HG03103 (cell line): ENCODE measurements around the gene CCR1.
"Not testable (repeated sequence)": the region's sequence is repeated elsewhere in the genome, so short reads cannot be mapped to it uniquely, and the experiment has no call there.

Experiments used
- ATAC-seq: cut with Tn5 transposase; IDR thresholded peaks from one replicate; pipeline ENCODE4 v1.9.1; 2021; ENCODE audit warnings: low read depth; ENCODE audit not compliant: unreplicated experiment

Gene CCR1

GRCh38 chr3:46213201-46213600 lies 5.1 kb upstream of the CCR1 start:
- ATAC-seq = no peak

- ATAC-seq = no peak
These were observed 4.0 kb upstream of the CCR1 start for GRCh38 chr3:46212101-46212500.

GRCh38 chr3:46209746-46210470 lies 1.8 kb upstream of the CCR1 start:
- ATAC-seq = no peak

- ATAC-seq = no peak
These were observed 940 bp upstream of the CCR1 start for GRCh38 chr3:46209053-46209452.

GRCh38 chr3:46207514-46207913 lies 599 bp downstream of the CCR1 start:
- not testable (repeated sequence) for ATAC-seq

- ATAC-seq = no peak
These were observed 1.7 kb downstream of the CCR1 start for GRCh38 chr3:46206282-46207015.

GRCh38 chr3:46205286-46205960 lies 2.7 kb downstream of the CCR1 start:
- ATAC-seq = no peak

GRCh38 chr3:46203681-46204080 lies 4.4 kb downstream of the CCR1 start:
- ATAC-seq = no peak

GRCh38 chr3:46202535-46202934 lies 5.6 kb downstream of the CCR1 start:
- no peak for ATAC-seq

GRCh38 chr3:46200790-46201189 lies 7.3 kb downstream of the CCR1 start:
- no peak for ATAC-seq

GRCh38 chr3:46200211-46200610 lies 7.9 kb downstream of the CCR1 start:
- ATAC-seq = no peak

GRCh38 chr3:46196261-46196957 lies 11.7 kb downstream of the CCR1 start:
- no peak for ATAC-seq

- no peak for ATAC-seq
These were observed 13.1 kb downstream of the CCR1 start for GRCh38 chr3:46194868-46195553.

GRCh38 chr3:46193436-46193835 lies 14.7 kb downstream of the CCR1 start:
- ATAC-seq = no peak

- no peak for ATAC-seq
These were observed 15.2 kb downstream of the CCR1 start for GRCh38 chr3:46192939-46193338.

GRCh38 chr3:46191730-46192129 lies 16.4 kb downstream of the CCR1 start:
- no peak for ATAC-seq

- ATAC-seq = no peak
These were observed 19.4 kb downstream of the CCR1 start for GRCh38 chr3:46188708-46189107.

- no peak for ATAC-seq
These were observed 20.2 kb downstream of the CCR1 start for GRCh38 chr3:46187876-46188275.

- peak; percentile 23 for ATAC-seq
These were observed 20.8 kb downstream of the CCR1 start for GRCh38 chr3:46187341-46187700.
